Mesenchymal stem cell (in vitro differentiated cells and primary cell): ENCODE measurements around the gene CACNA1I.

Experiments used
- DNase-seq: peaks from one replicate; pipeline ENCODE4 v3.0.0-alpha.2; 2013
- H2AFZ ChIP-seq: one replicate; pipeline ENCODE4 v1.6.1; 2013; ENCODE audit warnings: low read depth, mild to moderate bottlenecking, control low read depth, inconsistent platforms, low read length, moderate library complexity
- H2AK5ac ChIP-seq: 2 replicates; pipeline ENCODE4 v1.6.1; 2013; ENCODE audit warnings: low read length, moderate library complexity, mild to moderate bottlenecking, inconsistent platforms; ENCODE audit not compliant: severe bottlenecking
- H2BK120ac ChIP-seq: one replicate; pipeline ENCODE4 v1.6.1; 2013; ENCODE audit warnings: low read depth, mild to moderate bottlenecking, inconsistent platforms, low read length, moderate library complexity
- H2BK12ac ChIP-seq, 2 experiments: one replicate each; pipeline ENCODE4 v1.6.1; 2013; ENCODE audit warnings: inconsistent platforms in 2 of 2, low read length in 2 of 2, mild to moderate bottlenecking in 2 of 2, moderate library complexity in 2 of 2, control low read depth in 1 of 2
- H2BK15ac ChIP-seq: one replicate; pipeline ENCODE4 v1.6.1; 2013; ENCODE audit warnings: mild to moderate bottlenecking, low read depth, inconsistent platforms; ENCODE audit not compliant: poor library complexity, severe bottlenecking
- H2BK5ac ChIP-seq: 2 replicates; pipeline ENCODE4 v1.6.1; 2013; ENCODE audit warnings: low read depth, mild to moderate bottlenecking, low read length, control low read depth, inconsistent platforms; ENCODE audit not compliant: poor library complexity, severe bottlenecking
- H3K14ac ChIP-seq, 2 experiments: one replicate each; pipeline ENCODE4 v1.6.1; 2013; ENCODE audit warnings: inconsistent platforms in 2 of 2, low read length in 2 of 2, control low read depth in 1 of 2, mild to moderate bottlenecking in 1 of 2, moderate library complexity in 1 of 2
- H3K18ac ChIP-seq, 2 experiments: one replicate each; pipeline ENCODE4 v1.6.1; 2013; ENCODE audit warnings: inconsistent platforms in 2 of 2, low read length in 2 of 2, control low read depth in 1 of 2, low read depth in 1 of 2, mild to moderate bottlenecking in 1 of 2
- H3K23ac ChIP-seq, 2 experiments: one replicate each; pipeline ENCODE4 v1.6.1; 2013; ENCODE audit warnings: inconsistent platforms in 2 of 2, low read length in 2 of 2, mild to moderate bottlenecking in 2 of 2, moderate library complexity in 2 of 2, control low read depth in 1 of 2
- H3K27ac ChIP-seq: 2 replicates; pipeline ENCODE4 v1.5.1; 2013; ENCODE audit warnings: mild to moderate bottlenecking, moderate library complexity, low read length, control low read depth, inconsistent platforms; ENCODE audit not compliant: poor library complexity, severe bottlenecking
- H3K27me3 ChIP-seq, 2 experiments: 2 replicates each; pipeline versions ENCODE4 v1.6.1 to v1.7.0; 2013; ENCODE audit warnings: low read length in 2 of 2, mild to moderate bottlenecking in 2 of 2, moderate library complexity in 2 of 2, control low read depth in 1 of 2, inconsistent platforms in 1 of 2; ENCODE audit not compliant: control insufficient read depth in 1 of 2, insufficient read depth in 1 of 2
- H3K36me3 ChIP-seq, 2 experiments: 2 replicates each; pipeline versions ENCODE4 v1.6.1 to v1.7.0; 2013; ENCODE audit warnings: low read length in 2 of 2, control low read depth in 1 of 2, inconsistent platforms in 1 of 2, low read depth in 1 of 2, mild to moderate bottlenecking in 1 of 2; ENCODE audit not compliant: insufficient read depth in 2 of 2, control insufficient read depth in 1 of 2
- H3K4ac ChIP-seq, 2 experiments: one replicate each; pipeline ENCODE4 v1.6.1; 2013; ENCODE audit warnings: inconsistent platforms in 2 of 2, low read length in 2 of 2, mild to moderate bottlenecking in 2 of 2, moderate library complexity in 2 of 2, control low read depth in 1 of 2, low read depth in 1 of 2
- H3K4me1 ChIP-seq: 2 replicates; pipeline ENCODE4 v1.6.1; 2013; ENCODE audit warnings: low read depth, low read length, control low read depth; ENCODE audit not compliant: control insufficient read depth, insufficient read depth
- H3K4me2 ChIP-seq: 2 replicates; pipeline ENCODE4 v1.6.1; 2013; ENCODE audit warnings: low read length, mild to moderate bottlenecking, inconsistent platforms; ENCODE audit not compliant: poor library complexity, severe bottlenecking
- H3K4me3 ChIP-seq, 2 experiments: 2 replicates each; pipeline versions ENCODE4 v1.5.1 to v1.7.0; 2013; ENCODE audit warnings: low read length in 2 of 2, mild to moderate bottlenecking in 2 of 2, control low read depth in 1 of 2, low read depth in 1 of 2; ENCODE audit not compliant: insufficient read depth in 1 of 2
- H3K79me1 ChIP-seq: replicated peaks from 2 replicates; pipeline ENCODE4 v1.6.1; 2013; ENCODE audit warnings: mild to moderate bottlenecking, control low read depth, low read length, inconsistent platforms; ENCODE audit not compliant: poor library complexity, severe bottlenecking
- H3K9ac ChIP-seq: 2 replicates; pipeline ENCODE4 v1.7.0; 2013; ENCODE audit warnings: mild to moderate bottlenecking, low read length, moderate library complexity
- H3K9me3 ChIP-seq: 2 replicates; pipeline ENCODE4 v1.7.0; 2013; ENCODE audit warnings: mild to moderate bottlenecking, low read length; ENCODE audit not compliant: control insufficient read depth
- H4K8ac ChIP-seq: one replicate; pipeline ENCODE4 v1.6.1; 2013; ENCODE audit warnings: inconsistent platforms, mild to moderate bottlenecking, low read length, moderate library complexity
- H4K91ac ChIP-seq: one replicate; pipeline ENCODE4 v1.6.1; 2013; ENCODE audit warnings: mild to moderate bottlenecking, low read length, inconsistent platforms
- WGBS: methylation state at CpG from one replicate; pipeline ENCODE4 v1.1.7; 2013; ENCODE audit warnings: mixed read lengths; 5-methylcytosine and 5-hydroxymethylcytosine counted together

Gene CACNA1I

GRCh38 chr22:39684702-39685281 lies 114.2 kb downstream of the CACNA1I start:
- H3K9ac ChIP-seq: no peak overlapping the region
- no peaks in the 10 kb centered on the region for H3K36me3 ChIP-seq
- no peak overlapping the region for H4K8ac ChIP-seq
- H3K27ac ChIP-seq: no peak overlapping the region
- H3K18ac ChIP-seq: no peak overlapping the region
- no peak overlapping the region for H2BK5ac ChIP-seq
- H3K4me2 ChIP-seq: no peak overlapping the region
- H3K4ac ChIP-seq: no peak overlapping the region
- no peak for DNase-seq
- H2AFZ ChIP-seq: no peak overlapping the region
- no peak overlapping the region for H2BK12ac ChIP-seq
- no peaks in the 10 kb centered on the region for H3K79me1 ChIP-seq
- H3K27me3 ChIP-seq: peaks cover 25 to 56% of the 10 kb centered on the region in 2 experiments
- no peaks in the 10 kb centered on the region for H3K9me3 ChIP-seq
- H2BK15ac ChIP-seq: peak overlapping the region; percentile 15
- H2BK120ac ChIP-seq: no peak overlapping the region
- H2AK5ac ChIP-seq: no peak overlapping the region
- no peak overlapping the region for H3K14ac ChIP-seq
- no peak overlapping the region for H4K91ac ChIP-seq
- 66% methylated on average over 12 of the region's 12 CpGs for WGBS
- no peak overlapping the region for H3K23ac ChIP-seq
- H3K4me3 ChIP-seq: no peak overlapping the region
- H3K4me1 ChIP-seq: no peaks in the 10 kb centered on the region

DNA sequence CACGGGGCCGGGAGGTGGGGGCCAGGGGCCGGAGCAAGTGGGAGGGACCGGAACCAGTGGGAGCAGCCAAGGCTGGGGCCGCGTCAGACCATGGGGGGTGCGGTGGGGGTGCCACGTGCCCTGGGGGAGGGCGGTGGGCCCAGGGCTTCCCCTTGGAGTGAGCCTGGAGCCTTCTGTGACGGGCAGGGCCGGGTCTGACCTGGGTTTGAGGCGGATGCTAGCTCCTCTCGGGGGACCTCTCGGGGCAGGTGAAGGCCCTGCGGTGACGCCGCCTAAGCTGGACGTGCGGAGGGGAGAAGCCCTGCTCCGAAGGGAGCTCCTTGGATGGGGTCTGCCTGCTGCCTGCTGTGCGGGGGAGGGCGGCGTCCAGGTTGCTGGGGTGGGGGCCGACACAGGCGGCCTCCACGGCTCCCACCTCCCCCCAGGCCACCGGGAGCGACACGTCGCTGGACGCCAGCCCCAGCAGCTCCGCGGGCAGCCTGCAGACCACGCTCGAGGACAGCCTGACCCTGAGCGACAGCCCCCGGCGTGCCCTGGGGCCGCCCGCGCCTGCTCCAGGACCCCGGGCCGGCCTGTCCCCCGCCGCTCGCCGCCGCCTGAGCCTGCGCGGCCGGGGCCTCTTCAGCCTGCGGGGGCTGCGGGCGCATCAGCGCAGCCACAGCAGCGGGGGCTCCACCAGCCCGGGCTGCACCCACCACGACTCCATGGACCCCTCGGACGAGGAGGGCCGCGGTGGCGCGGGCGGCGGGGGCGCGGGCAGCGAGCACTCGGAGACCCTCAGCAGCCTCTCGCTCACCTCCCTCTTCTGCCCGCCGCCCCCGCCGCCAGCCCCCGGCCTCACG lies 115.0 kb downstream of the CACNA1I start:
- no peak overlapping the region for H3K4ac ChIP-seq
- whole genome bisulfite sequencing: 50% methylated on average over 65 of the region's 77 CpGs
- H4K91ac ChIP-seq: no peak overlapping the region
- H2BK5ac ChIP-seq: no peak overlapping the region
- no peak for DNase-seq
- peaks cover 31 to 57% of the 10 kb centered on the region in 2 experiments for H3K27me3 ChIP-seq
- H3K9me3 ChIP-seq: no peaks in the 10 kb centered on the region
- H3K4me1 ChIP-seq: no peaks in the 10 kb centered on the region
- H2AFZ ChIP-seq: no peak overlapping the region
- no peak overlapping the region for H3K27ac ChIP-seq
- no peaks in the 10 kb centered on the region for H3K36me3 ChIP-seq
- no peak overlapping the region for H4K8ac ChIP-seq
- H3K23ac ChIP-seq: no peak overlapping the region
- no peak overlapping the region for H3K4me3 ChIP-seq
- no peak overlapping the region for H2BK12ac ChIP-seq
- no peak overlapping the region for H2BK15ac ChIP-seq
- H3K9ac ChIP-seq: no peak overlapping the region
- H3K4me2 ChIP-seq: no peak overlapping the region
- no peaks in the 10 kb centered on the region for H3K79me1 ChIP-seq
- no peak overlapping the region for H3K18ac ChIP-seq
- no peak overlapping the region for H2AK5ac ChIP-seq
- no peak overlapping the region for H2BK120ac ChIP-seq
- no peak overlapping the region for H3K14ac ChIP-seq

DNA sequence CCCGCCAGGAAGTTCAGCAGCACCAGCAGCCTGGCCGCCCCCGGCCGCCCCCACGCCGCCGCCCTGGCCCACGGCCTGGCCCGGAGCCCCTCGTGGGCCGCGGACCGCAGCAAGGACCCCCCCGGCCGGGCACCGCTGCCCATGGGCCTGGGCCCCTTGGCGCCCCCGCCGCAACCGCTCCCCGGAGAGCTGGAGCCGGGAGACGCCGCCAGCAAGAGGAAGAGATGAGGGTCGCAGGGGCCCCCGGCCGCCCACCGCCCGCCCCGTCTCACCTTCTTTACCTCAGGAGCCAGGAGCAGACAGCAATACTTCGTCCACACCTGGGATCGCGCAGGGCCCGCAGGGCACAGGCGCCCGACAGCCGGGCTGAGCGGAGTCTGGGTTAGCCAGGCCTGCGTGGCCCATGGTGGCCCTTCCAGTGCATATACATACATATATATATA lies 115.6 kb downstream of the CACNA1I start:
- H3K27ac ChIP-seq: no peak overlapping the region
- no peak overlapping the region for H3K4ac ChIP-seq
- no peak overlapping the region for H3K18ac ChIP-seq
- H2AFZ ChIP-seq: no peak overlapping the region
- no peak overlapping the region for H3K23ac ChIP-seq
- no peak for DNase-seq
- H3K9ac ChIP-seq: no peak overlapping the region
- H4K8ac ChIP-seq: no peak overlapping the region
- no peaks in the 10 kb centered on the region for H3K36me3 ChIP-seq
- H2BK5ac ChIP-seq: no peak overlapping the region
- H4K91ac ChIP-seq: no peak overlapping the region
- no peak overlapping the region for H3K4me2 ChIP-seq
- WGBS: 80% methylated on average over 22 of the region's 39 CpGs
- no peak overlapping the region for H2AK5ac ChIP-seq
- H3K9me3 ChIP-seq: no peaks in the 10 kb centered on the region
- H3K4me3 ChIP-seq: no peak overlapping the region
- H2BK120ac ChIP-seq: no peak overlapping the region
- H2BK15ac ChIP-seq: no peak overlapping the region
- no peaks in the 10 kb centered on the region for H3K4me1 ChIP-seq
- H3K79me1 ChIP-seq: no peaks in the 10 kb centered on the region
- H2BK12ac ChIP-seq: no peak overlapping the region
- H3K27me3 ChIP-seq: peaks cover 37 to 63% of the 10 kb centered on the region in 2 experiments
- no peak overlapping the region for H3K14ac ChIP-seq

DNA sequence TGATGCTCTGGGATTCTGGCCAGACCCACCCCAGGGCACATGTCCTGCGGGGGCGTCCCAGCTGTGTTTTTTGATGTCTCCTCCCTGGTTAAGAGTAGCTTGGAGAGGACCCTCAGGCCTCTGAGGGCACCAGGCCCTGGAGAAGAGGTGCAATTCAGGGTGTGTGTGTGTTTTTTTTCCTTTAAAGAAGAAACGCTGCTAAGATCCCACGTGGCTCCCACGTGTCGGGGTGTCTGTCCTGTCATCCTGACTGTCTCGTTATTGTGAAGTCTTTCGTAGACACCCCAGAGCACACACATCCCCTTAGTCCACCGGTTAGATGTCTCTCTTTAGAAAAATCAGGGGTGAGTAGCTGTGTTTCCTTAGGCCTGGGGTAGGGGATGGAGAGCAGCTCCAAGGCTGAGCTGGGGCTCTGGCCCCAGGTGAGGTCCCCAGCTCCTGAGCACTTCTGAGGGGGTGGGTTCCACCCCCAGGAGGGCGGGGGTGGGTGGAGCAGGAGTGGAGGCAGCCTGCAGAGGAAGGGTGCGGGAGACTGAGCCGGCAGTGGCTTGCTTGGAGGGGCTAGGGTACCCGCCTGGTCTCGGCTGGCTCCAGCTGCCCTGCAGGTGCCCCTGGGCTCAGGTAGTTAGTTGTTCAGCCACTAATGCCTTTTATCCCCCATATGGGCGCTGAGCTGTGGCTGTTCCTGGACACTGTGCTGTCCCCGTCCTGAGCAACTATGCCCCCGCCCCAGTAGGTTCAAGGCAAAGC lies 116.4 kb downstream of the CACNA1I start:
- Histone ChIP-seq H3K79me1 (no peaks in the 10 kb centered on the region), H3K27ac (no peak overlapping the region), H3K36me3 (no peaks in the 10 kb centered on the region), H2AK5ac (no peak overlapping the region), H2BK5ac (no peak overlapping the region), H2BK15ac (no peak overlapping the region), H3K14ac (no peak overlapping the region), H3K4ac (no peak overlapping the region), H3K4me3 (no peak overlapping the region), H3K4me2 (no peak overlapping the region), H4K8ac (no peak overlapping the region), H3K27me3 (peaks cover 44 to 67% of the 10 kb centered on the region in 2 experiments), H3K9ac (no peak overlapping the region), H2BK120ac (no peak overlapping the region), H3K18ac (no peak overlapping the region), H2AFZ (no peak overlapping the region), H3K4me1 (no peaks in the 10 kb centered on the region), H3K9me3 (no peaks in the 10 kb centered on the region), H2BK12ac (no peak overlapping the region), H4K91ac (no peak overlapping the region), H3K23ac (no peak overlapping the region)
- DNase-seq: no peak
- WGBS: 93% methylated on average over 17 of the region's 17 CpGs
